Stimulated activated CD4-positive, alpha-beta T cell treated with anti-CD3 and anti-CD28 coated beads, TNF-alpha, amount 100 ng/mL, for 24 hours (primary cell): ENCODE measurements around the gene PSMD3.

ENCODE experiments used
- DNase-seq, 3 experiments: peaks; one replicate each; pipeline ENCODE4 v3.0.0-alpha.2; 2020; ENCODE audit warnings: low read depth in 3 of 3

The PSMD3 gene

DNA sequence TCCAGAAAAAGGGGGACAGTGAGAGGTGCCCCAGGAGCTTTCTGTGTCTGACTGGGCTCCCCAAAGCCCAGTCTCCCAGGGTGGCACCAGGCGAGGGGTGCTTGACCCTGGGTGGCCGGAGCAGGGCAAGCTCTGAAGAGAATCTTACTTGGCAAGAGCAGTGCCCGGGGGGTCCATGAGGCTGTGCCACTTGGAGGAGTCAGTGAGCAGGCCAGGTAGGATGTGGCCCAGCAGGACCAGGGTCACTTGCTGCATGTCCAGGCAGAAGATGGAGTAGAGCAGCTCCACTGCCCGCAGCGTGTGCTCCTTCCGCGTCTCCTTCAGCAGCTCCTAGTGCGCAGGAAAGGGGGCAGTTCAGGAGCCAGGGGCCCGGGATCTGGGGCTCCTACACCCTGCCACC, 41.9 kb downstream of the PSMD3 start:
- DNase-seq = no peak

GRCh38 chr17:40022961-40023541, 42.4 kb downstream of the PSMD3 start:
- DNase-seq = no peak

DNA sequence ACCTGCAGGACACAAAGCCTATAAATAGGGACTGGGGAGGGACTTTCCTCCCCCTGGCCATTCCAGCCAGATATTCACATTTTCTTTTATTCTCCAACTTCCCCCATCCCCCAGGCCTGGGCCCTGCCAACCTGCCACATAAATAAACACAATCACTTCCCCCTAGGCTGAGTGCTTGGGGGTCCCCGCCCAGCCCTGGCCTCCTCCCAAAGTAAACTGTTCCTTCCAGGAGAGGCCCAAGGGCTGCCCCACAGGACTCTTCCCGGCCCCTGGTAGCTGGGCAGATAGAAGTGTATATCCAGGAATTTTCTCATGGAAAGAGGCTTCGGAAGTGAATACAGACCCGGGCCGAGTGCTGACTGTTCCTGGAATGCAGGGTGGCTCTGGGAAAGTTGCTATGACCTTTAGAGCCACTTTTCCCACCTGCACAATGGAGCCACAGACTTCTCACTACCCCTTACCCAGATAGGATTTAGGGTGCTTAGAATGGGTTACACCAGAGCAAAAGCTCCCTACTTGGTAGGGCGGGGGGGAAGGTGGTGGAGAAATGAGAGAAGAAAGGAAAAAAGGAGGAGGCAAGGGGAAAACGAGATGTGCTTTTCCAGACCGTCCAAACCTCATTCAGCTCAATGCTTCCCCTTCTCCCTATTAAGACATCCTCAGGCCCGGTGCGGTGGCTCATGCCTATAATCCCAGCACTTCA, 43.1 kb downstream of the PSMD3 start:
- DNase-seq = no peak

- DNase-seq = no peak
Measured at GRCh38 chr17:40024901-40025300, 44.3 kb downstream of the PSMD3 start.

- no peak for DNase-seq
Measured at GRCh38 chr17:40025559-40025958, 45.0 kb downstream of the PSMD3 start.

DNA sequence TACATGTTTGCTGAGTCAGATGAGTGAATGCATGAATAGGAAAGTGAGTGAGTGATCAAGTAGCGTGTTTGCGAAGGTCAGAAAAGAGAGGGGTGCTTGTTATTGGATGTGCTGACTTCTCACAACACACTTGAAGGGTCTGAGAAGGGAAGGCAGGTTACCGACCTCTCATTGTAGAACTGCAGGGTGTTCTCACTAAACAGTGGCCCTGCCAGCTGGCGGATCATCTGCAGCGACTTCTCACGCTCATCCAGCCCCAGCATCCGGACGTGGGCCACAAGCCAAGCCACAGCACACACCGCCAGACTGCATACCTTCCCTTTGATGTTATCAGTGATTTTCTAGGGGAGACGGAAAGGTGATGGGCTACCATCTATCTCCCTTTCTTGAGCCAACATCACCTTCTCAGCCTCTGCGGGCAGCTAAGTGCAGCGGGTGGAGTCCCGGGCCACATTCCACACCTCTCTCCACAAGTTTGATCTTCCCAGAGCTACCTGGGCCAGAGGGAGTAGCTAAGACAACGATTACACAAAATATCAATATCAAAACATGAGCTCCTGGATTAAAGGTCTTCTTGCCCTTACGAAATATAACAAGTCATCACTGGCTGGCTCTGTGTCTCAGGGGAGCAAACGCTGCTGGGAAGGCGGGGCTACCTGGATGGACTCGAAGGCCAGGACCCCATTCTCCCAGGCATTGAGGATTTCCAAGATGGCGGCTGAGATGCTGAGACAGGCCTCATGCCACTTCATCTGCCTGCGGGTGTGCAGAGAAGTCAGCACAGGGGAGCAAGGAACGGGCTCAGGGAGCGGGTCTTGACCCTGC, 45.6 kb downstream of the PSMD3 start:
- DNase-seq = peak in 1 of 3 experiments; percentile 30

GRCh38 chr17:40026816-40027613, 46.4 kb downstream of the PSMD3 start:
- peak; percentile 52 to 68 (median 60) for DNase-seq

- DNase-seq = no peak
Measured at GRCh38 chr17:40027614-40028012, 47.0 kb downstream of the PSMD3 start.

DNA sequence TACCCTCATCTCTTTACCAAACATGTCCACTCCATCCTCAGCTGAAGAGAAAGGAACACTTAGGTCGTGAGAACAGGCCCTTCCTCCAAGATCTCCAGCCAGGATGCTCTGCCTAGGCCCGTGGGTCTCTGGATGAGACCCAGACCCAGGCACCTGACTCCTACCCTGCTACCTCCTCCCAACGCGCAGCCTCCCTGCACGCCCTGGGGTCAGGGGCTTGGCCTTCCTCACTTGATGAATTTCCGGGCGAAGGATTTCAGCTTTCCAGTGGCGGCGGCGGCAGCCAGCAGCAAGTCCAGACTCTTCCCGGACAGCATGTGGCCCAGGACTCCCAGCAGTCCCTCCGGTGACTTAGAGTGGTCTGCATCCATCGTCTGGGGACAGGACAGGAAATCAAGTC, 48.0 kb downstream of the PSMD3 start:
- no peak for DNase-seq

DNA sequence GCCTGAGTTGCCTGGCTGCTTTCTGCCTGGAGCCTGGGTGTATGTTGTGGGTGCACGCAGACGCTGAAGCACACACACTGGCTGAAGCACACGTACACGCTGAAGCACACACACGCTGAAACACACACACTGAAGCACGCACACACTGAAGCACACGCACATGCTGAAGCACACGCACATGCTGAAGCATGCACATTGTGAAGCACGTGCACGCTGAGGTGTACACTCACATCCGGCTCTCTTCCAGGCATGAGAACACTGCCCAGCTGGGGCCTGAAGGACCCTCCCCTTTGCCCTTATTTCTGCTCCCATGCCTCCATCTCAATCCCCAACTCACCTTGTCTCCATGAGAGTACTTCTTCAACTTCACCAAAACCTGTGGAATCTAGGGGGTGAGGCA, 51.1 kb downstream of the PSMD3 start:
- no peak for DNase-seq

GRCh38 chr17:40032322-40033320, 52.0 kb downstream of the PSMD3 start:
- no peak for DNase-seq

- DNase-seq = no peak
Measured at GRCh38 chr17:40033339-40033738, 52.7 kb downstream of the PSMD3 start.

DNA sequence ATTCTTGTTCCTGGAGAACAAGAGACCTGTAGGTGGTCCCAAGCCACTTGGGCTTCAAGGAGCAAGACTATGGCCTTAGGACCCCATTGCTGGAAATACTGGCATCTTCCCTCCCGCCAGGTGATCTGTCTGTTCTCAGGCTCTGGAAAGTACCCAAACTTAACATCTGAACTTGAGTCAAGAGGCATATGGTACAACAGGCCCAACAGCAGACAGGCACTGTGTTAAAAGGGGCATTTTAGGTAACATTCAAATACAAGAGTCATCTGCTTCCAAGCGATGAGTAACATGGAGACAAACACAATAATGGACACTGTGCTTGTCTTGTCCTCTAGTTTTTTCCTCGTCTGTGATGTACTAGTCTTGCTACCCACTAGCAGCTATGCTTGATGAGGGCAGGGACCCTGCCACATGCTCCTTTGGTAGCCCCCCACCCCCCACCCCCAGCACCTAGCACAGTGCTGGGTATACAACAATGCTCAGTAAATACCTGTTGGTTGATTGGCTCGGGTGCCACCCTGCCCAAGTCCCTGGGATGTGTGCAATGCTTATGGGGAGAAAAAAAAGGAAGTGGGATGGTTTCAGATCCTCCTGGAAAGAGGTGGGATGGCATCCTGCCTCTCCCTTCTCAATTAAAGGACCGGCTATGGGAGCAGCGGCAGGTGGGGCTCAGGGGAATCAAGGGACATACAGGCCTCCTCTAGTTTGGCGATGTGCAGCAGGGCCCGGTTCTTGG, 54.0 kb downstream of the PSMD3 start:
- DNase-seq = no peak

GRCh38 chr17:40035162-40035559, 54.6 kb downstream of the PSMD3 start:
- no peak for DNase-seq

- no peak for DNase-seq
Measured at GRCh38 chr17:40038882-40039513, 58.4 kb downstream of the PSMD3 start.

- no peak for DNase-seq
Measured at GRCh38 chr17:40041196-40041595, 60.6 kb downstream of the PSMD3 start.
